ENCODE data around the gene RIOK3.

DNA sequence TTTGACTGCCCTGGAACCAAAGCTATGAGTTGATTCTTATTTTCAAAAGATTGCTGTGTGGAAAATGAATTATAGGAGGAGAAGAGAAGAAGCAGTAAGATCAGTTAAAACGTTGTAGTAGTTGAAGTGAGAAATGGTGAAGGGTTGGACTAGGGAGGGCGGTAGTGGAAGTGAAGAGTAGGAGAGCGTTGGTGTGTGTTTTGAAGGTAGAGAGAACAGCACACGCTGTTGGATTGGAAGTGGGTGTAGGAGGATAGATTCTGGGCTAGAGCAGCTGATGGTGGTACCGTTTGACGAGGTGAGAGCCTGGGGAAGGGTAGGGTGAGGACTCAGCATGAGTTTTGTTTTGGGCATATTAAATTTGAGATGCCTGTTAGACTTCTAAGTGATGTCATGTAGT lies 18.4 kb downstream of the RIOK3 start:
- TF ChIP-seq EZH2 (IDR thresholded peaks at IDR 0.05; ENCODE audit: low read length, unreplicated experiment) = no peak
- TF ChIP-seq, protein P1, sequence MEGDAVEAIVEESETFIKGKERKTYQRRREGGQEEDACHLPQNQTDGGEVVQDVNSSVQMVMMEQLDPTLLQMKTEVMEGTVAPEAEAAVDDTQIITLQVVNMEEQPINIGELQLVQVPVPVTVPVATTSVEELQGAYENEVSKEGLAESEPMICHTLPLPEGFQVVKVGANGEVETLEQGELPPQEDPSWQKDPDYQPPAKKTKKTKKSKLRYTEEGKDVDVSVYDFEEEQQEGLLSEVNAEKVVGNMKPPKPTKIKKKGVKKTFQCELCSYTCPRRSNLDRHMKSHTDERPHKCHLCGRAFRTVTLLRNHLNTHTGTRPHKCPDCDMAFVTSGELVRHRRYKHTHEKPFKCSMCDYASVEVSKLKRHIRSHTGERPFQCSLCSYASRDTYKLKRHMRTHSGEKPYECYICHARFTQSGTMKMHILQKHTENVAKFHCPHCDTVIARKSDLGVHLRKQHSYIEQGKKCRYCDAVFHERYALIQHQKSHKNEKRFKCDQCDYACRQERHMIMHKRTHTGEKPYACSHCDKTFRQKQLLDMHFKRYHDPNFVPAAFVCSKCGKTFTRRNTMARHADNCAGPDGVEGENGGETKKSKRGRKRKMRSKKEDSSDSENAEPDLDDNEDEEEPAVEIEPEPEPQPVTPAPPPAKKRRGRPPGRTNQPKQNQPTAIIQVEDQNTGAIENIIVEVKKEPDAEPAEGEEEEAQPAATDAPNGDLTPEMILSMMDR (conservative IDR thresholded peaks at IDR 0.05; ENCODE audit: low read depth, low read length) = no peak
- no peak for TF ChIP-seq EZH2phosphoT487 (IDR thresholded peaks at IDR 0.05; ENCODE audit: borderline replicate concordance, low read length)
